Glutamatergic neuron (in vitro differentiated cells): Measurements from ENCODE around the gene PTPRF. TPM values are rescaled to one million over a fixed set of nuclear protein-coding genes. Genes with fewer than 3 reads are reported as not detected.
A peak's percentile ranks its signal among the peaks of the same experiment; 100 is the strongest.

Experiments
- DNase-seq: peaks from one replicate; pipeline ENCODE4 v3.0.0; 2022
- H3K27ac Mint-ChIP-seq: one replicate; pipeline ENCODE4 v1.8.0; 2020; ENCODE audit warnings: mild to moderate bottlenecking, mixed read lengths, inconsistent platforms; ENCODE audit not compliant: unreplicated experiment
- H3K27me3 Mint-ChIP-seq: one replicate; pipeline ENCODE4 v1.8.0; 2020; ENCODE audit warnings: mild to moderate bottlenecking, moderate library complexity, mixed read lengths, inconsistent platforms; ENCODE audit not compliant: unreplicated experiment
- H3K36me3 Mint-ChIP-seq: one replicate; pipeline ENCODE4 v1.8.0; 2020; ENCODE audit warnings: mild to moderate bottlenecking, mixed read lengths, inconsistent platforms; ENCODE audit not compliant: unreplicated experiment
- H3K4me1 Mint-ChIP-seq: one replicate; pipeline ENCODE4 v1.8.0; 2020; ENCODE audit warnings: mild to moderate bottlenecking, low read depth, mixed read lengths, inconsistent platforms; ENCODE audit not compliant: unreplicated experiment
- H3K4me3 Mint-ChIP-seq: one replicate; pipeline ENCODE4 v1.8.0; 2020; ENCODE audit warnings: mild to moderate bottlenecking, mixed read lengths, inconsistent platforms; ENCODE audit not compliant: unreplicated experiment
- H3K9me3 Mint-ChIP-seq: one replicate; pipeline ENCODE4 v1.8.0; 2020; ENCODE audit warnings: mild to moderate bottlenecking, moderate library complexity, mixed read lengths, inconsistent platforms; ENCODE audit not compliant: unreplicated experiment
- CTCF ChIP-seq: fragments of 200-600 bp; sonication (generic); IDR thresholded peaks from one replicate; pipeline ENCODE4 v1.5.0; 2021; ENCODE audit not compliant: partially characterized antibody, unreplicated experiment
- total RNA-seq: library from RNA; stranded (reverse); fragmentation: NEBNext Ultra II Directional; extraction: Animal tissue kit (Norgen Biotek cat#: 25700); gene quantifications from one replicate; pipeline ENCODE4 v1.2.1, GENCODE V29; 2021; ENCODE audit not compliant: unreplicated experiment

Gene PTPRF
- total RNA-seq, 1 donor from 2014 or later = 171 TPM

- H3K27ac Mint-ChIP-seq = peak overlapping the region; percentile 98
- H3K9me3 Mint-ChIP-seq = peaks cover 15% of the 10 kb centered on the region
Measured at GRCh38 chr1:43564551-43565348, 34.1 kb downstream of the PTPRF start.

DNA sequence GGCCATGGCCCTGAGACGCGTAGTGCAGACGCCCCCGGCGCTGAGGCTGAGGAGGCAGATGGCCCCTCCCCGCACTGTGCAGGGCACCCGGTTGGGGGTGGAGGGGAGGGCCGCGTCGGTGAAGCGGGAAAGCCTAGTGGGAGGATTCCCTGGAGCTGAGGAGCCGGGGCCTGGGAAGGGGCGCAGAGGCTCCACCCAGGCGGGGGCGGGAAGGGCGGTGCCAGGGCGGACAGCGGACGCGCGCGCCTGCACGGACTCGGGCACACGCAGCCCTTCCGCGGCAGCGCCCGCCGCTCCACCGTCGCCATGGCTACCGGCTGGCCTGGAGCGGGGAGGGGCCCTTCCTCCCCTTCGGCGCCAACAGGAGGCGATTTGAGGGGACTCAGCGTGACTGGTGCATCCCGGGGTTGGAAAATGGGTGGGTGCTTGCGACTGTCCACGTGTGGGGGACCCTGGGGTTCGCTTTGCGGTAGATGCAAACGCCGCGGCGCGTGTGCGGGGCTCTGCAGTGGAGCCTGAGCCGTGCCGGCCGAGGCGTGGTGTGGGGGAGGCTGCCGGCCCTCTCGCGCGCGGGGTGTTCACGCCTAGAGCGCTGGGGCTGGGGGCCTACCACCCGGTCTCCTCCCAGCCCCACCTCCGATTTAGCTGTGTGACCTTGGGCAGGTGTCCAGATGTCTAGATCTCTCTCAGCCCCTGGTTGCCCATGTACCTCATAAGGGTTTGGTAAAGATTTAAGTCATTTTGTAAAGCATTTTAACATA, 35.1 kb downstream of the PTPRF start:
- peak overlapping the region; percentile 77 for H3K4me3 Mint-ChIP-seq
- H3K36me3 Mint-ChIP-seq = no peaks in the 10 kb centered on the region
- H3K4me1 Mint-ChIP-seq = peaks cover 46% of the 10 kb centered on the region
- H3K27me3 Mint-ChIP-seq = peaks cover 20% of the 10 kb centered on the region
- TF ChIP-seq CTCF = no peak
- peak overlapping the region; percentile 70 for H3K27ac Mint-ChIP-seq
- peaks cover 15% of the 10 kb centered on the region for H3K9me3 Mint-ChIP-seq
- DNase-seq = peak; percentile 79

More at GRCh38 chr1:43564551-43565348, 34.1 kb downstream of the PTPRF start:
- Mint-ChIP-seq H3K4me1 (peaks cover 41% of the 10 kb centered on the region), H3K36me3 (no peaks in the 10 kb centered on the region), H3K27me3 (peaks cover 20% of the 10 kb centered on the region), H3K4me3 (peak overlapping the region; percentile 85)
- DNase-seq = peak; percentile 78
- TF ChIP-seq CTCF = no peak

DNA sequence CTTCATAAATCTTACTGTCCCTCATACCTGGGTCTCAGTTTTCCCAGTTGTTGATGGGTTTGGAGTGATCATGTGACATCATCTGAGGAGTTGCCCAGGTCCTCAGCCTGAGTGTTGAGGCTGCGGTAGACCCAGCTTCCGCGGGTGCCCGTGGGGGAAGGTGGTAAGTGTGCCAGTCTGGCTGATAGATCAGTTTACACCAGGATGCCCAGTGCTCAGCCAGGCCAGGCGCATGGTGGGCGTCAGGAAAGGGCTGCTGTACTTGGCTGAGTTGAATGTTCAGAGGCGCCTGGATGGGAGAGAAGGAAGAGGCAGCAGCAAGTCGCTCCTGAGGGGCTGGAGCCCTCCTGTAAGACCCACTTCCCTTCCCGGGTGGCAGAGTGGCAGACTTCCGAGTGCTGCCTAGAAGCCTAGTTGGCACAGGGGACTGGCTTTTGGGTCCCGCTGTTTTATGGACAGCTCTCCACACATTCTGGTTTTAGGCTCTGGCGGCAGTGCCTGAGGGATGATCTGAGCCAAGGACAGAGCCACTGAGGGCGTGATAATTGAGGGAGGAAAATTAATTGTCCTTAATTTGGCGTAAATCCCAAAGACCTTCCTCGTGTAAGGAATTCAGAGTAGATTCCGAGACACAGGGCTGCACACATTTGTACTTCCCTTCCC, 35.8 kb downstream of the PTPRF start:
- Mint-ChIP-seq H3K9me3 (peaks cover 17% of the 10 kb centered on the region), H3K27me3 (peaks cover 23% of the 10 kb centered on the region), H3K4me1 (peaks cover 51% of the 10 kb centered on the region), H3K27ac (peak overlapping the region; percentile 70), H3K4me3 (peak overlapping the region; percentile 77), H3K36me3 (no peaks in the 10 kb centered on the region)
- no peak for DNase-seq
- no peak for TF ChIP-seq CTCF

- no peak overlapping the region for H3K27ac Mint-ChIP-seq
- peaks cover 48% of the 10 kb centered on the region for H3K4me1 Mint-ChIP-seq
- peaks cover 14% of the 10 kb centered on the region for H3K9me3 Mint-ChIP-seq
- no peak for DNase-seq
- H3K4me3 Mint-ChIP-seq = no peak overlapping the region
- no peaks in the 10 kb centered on the region for H3K36me3 Mint-ChIP-seq
- peaks cover 23% of the 10 kb centered on the region for H3K27me3 Mint-ChIP-seq
- no peak for TF ChIP-seq CTCF
Measured at GRCh38 chr1:43569175-43569574, 38.5 kb downstream of the PTPRF start.
